Tibial artery (tissue), 4 donors: ENCODE results near the gene PLCXD3.
"Not testable (repeated sequence)": the region's sequence is repeated elsewhere in the genome, so short reads cannot be mapped to it uniquely, and the experiment has no call there.

Experiments
- DNase-seq, 2 donors: peaks; one replicate each; pipeline ENCODE4 v3.0.0-alpha.2; 2019
- H3K27ac ChIP-seq, 2 donors: fragments of 200-600 bp; sonication (generic) in 1 of 2; 1 replicate in 1 of 2; 2 replicates in 1 of 2; pipeline ENCODE4 v1.5.1; 2018 to 2019; ENCODE audit warnings: mild to moderate bottlenecking in 1 of 2
- H3K27me3 ChIP-seq, 2 donors: fragments of 200-600 bp; sonication (generic) in 1 of 2; one replicate each; pipeline versions ENCODE4 v1.5.1 to v1.6.0; 2016 to 2019
- H3K36me3 ChIP-seq, 3 donors: fragments of 200-600 bp; sonication (generic) in 2 of 3; one replicate each; pipeline ENCODE4 v1.5.1; 2016 to 2019; ENCODE audit warnings: mild to moderate bottlenecking in 2 of 3
- H3K4me1 ChIP-seq, 4 donors: fragments of 200-600 bp; sonication (generic) in 2 of 4; 1 replicate in 3 of 4; 2 replicates in 1 of 4; pipeline ENCODE4 v1.5.1; 2016 to 2019
- H3K4me3 ChIP-seq, 2 donors: fragments of 200-600 bp; sonication (generic) in 1 of 2; 1 replicate in 1 of 2; 2 replicates in 1 of 2; pipeline ENCODE4 v1.5.1; 2018 to 2019; ENCODE audit warnings: mild to moderate bottlenecking in 2 of 2
- H3K9me3 ChIP-seq, 3 donors: fragments of 200-600 bp; sonication (generic) in 1 of 3; one replicate each; pipeline ENCODE4 v1.5.1; 2016 to 2019
- CTCF ChIP-seq, 2 experiments: fragments of 200-600 bp in 1 of 2; fragments of 450-650 bp in 1 of 2; IDR thresholded peaks; one replicate each; pipeline ENCODE4 v1.5.1; 2017 to 2019; ENCODE audit warnings: antibody characterized with exemption in 2 of 2, mild to moderate bottlenecking in 1 of 2, moderate library complexity in 1 of 2
- intact Hi-C: fragments of 100-400 bp; cut with DNase I; formaldehyde crosslinking; loops from one replicate; pipeline ENCODE4 v1.15.0; 2023; ENCODE audit warnings: low total_unique reads

PLCXD3 gene

DNA sequence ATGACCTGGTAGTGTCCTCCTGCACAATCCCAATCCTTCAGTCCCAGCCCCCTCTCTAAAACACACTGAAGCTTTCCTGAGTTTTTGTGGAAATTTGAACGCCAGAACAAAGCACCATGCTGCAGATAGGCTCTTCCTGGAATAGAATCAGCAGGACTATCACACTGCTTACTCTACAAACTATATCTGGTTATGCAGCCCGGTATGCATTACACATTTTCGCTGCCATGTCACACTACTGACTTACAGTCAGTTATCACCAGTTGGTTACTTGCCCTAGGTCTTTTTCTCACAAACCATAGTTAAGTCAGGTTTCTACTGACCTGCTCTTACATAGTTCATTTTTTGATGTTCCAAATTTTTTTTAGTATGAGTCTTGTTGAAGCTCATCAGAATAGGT, 24.9 kb downstream of the PLCXD3 start:
- Histone ChIP-seq H3K27me3 (no peaks in the 10 kb centered on the region), H3K4me1 (no peaks in the 10 kb centered on the region), H3K27ac (no peak overlapping the region), H3K9me3 (no peaks in the 10 kb centered on the region), H3K36me3 (no peaks in the 10 kb centered on the region), H3K4me3 (no peak overlapping the region)
- intact Hi-C loops, result no loop called here
- TF ChIP-seq CTCF (IDR thresholded peaks at IDR 0.05), result no peak
- no peak for DNase-seq

DNA sequence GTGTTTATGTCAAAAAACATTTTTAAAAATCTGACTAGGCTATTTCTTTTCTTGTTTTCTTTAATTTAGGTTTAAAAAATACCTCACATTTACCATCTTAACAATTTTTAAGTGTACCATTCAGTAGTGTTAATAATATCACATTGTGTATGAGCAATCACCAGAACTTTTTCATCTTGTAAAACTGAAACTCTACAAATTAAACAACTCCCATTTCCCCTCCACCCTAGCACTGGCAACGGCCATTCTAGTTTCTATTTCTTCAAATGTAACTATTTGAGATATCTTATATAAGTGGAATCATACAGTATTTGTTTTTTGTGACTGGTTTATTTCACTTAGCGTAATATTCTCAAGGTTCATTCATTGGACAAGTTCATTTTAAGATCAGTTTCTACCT, 27.7 kb downstream of the PLCXD3 start:
- Histone ChIP-seq H3K36me3 (no peaks in the 10 kb centered on the region), H3K27me3 (no peaks in the 10 kb centered on the region), H3K4me1 (no peaks in the 10 kb centered on the region), H3K4me3 (no peak overlapping the region), H3K27ac (no peak overlapping the region), H3K9me3 (no peaks in the 10 kb centered on the region)
- TF ChIP-seq CTCF (IDR thresholded peaks at IDR 0.05), result no peak
- no peak for DNase-seq
- intact Hi-C loops, result no loop called here

- Histone ChIP-seq H3K36me3 (no peaks in the 10 kb centered on the region), H3K4me1 (no peaks in the 10 kb centered on the region), H3K4me3 (no peak overlapping the region), H3K27ac (no peak overlapping the region), H3K27me3 (no peaks in the 10 kb centered on the region), H3K9me3 (no peaks in the 10 kb centered on the region)
- DNase-seq, result no peak
- no peak for TF ChIP-seq CTCF (IDR thresholded peaks at IDR 0.05)
- intact Hi-C loops, result no loop called here
Observed at GRCh38 chr5:41482173-41482572, 28.2 kb downstream of the PLCXD3 start.

- H3K4me1 ChIP-seq, H3K4me3 ChIP-seq, DNase-seq, H3K27ac ChIP-seq, H3K36me3 ChIP-seq, intact Hi-C loops, H3K27me3 ChIP-seq: not testable (repeated sequence)
- H3K9me3 ChIP-seq, result peaks cover 2 to 21% (median 16%) of the 10 kb centered on the region in 3 donors
Observed at GRCh38 chr5:41471571-41472208, 38.7 kb downstream of the PLCXD3 start.

GRCh38 chr5:41465493-41466171, 44.8 kb downstream of the PLCXD3 start:
- Histone ChIP-seq H3K9me3 (no peaks in the 10 kb centered on the region), H3K4me1 (no peaks in the 10 kb centered on the region), H3K4me3 (no peak overlapping the region), H3K27me3 (no peaks in the 10 kb centered on the region), H3K27ac (no peak overlapping the region), H3K36me3 (no peaks in the 10 kb centered on the region)
- DNase-seq, result no peak
- intact Hi-C loops, result no loop called here
- no peak for TF ChIP-seq CTCF (IDR thresholded peaks at IDR 0.05)

- H3K36me3 ChIP-seq, result no peaks in the 10 kb centered on the region
- DNase-seq, result no peak
- no peaks in the 10 kb centered on the region for H3K27me3 ChIP-seq
- no peak overlapping the region for H3K27ac ChIP-seq
- no peaks in the 10 kb centered on the region for H3K4me1 ChIP-seq
- no peak for TF ChIP-seq CTCF (IDR thresholded peaks at IDR 0.05)
- intact Hi-C loops, result no loop called here
- no peaks in the 10 kb centered on the region for H3K9me3 ChIP-seq
- H3K4me3 ChIP-seq, result no peak overlapping the region
Observed at GRCh38 chr5:41459557-41459956, 50.8 kb downstream of the PLCXD3 start.
